ENCODE measurements around the gene TGFA.

DNA sequence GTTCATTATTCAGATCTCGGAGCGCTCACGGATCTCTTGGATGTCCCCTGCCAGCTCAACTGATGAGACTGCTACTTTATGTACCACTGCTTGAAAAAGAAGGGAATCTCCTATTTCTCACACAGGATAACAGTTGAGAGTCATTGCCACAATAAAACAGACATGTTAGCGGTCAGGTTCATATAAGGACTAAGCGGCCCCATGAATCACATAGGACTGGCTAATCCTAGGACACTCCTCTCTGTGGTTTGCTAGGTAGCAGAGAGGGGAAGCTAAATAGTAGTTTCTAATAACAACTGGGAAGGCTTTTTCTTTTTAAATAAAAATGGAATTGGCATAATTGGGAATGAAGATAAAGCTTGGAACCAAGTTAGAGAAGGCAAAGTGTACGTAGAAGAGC is 15.9 kb upstream of the TGFA start:
- no peak for TF ChIP-seq POLR2A (IDR thresholded peaks at IDR 0.05)
- TF ChIP-seq, protein P1, sequence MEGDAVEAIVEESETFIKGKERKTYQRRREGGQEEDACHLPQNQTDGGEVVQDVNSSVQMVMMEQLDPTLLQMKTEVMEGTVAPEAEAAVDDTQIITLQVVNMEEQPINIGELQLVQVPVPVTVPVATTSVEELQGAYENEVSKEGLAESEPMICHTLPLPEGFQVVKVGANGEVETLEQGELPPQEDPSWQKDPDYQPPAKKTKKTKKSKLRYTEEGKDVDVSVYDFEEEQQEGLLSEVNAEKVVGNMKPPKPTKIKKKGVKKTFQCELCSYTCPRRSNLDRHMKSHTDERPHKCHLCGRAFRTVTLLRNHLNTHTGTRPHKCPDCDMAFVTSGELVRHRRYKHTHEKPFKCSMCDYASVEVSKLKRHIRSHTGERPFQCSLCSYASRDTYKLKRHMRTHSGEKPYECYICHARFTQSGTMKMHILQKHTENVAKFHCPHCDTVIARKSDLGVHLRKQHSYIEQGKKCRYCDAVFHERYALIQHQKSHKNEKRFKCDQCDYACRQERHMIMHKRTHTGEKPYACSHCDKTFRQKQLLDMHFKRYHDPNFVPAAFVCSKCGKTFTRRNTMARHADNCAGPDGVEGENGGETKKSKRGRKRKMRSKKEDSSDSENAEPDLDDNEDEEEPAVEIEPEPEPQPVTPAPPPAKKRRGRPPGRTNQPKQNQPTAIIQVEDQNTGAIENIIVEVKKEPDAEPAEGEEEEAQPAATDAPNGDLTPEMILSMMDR (IDR thresholded peaks at IDR 0.05): no peak
- TF ChIP-seq EP300 (IDR thresholded peaks at IDR 0.05): no peak

Measured in upper lobe of left lung (tissue), 4 donors.